GM12878 (cell line): ENCODE measurements around the gene EML1. TPM values are rescaled to one million over a fixed set of nuclear protein-coding genes. Genes with fewer than 3 reads are reported as not detected.

ENCODE experiments used
- ATAC-seq: fragments of 200-7000 bp; cut with Tn5 transposase; 3 replicates; pipeline ENCODE4 v1.9.1; 2020; ENCODE audit warnings: mild to moderate bottlenecking, moderate library complexity
- BruUV-seq: library from RNA; stranded (reverse); fragments of 400-500 nt; replicated peaks from 2 replicates; lab custom pipeline; 2021; lab: Mats Ljungman, UMichigan
- CTCF ChIA-PET: fragments of 300-600 bp; sonication (Branson Sonifier 250); formaldehyde crosslinking; extraction: SDS; loops from one replicate; lab custom pipeline; 2021; ENCODE audit warnings: inconsistent platforms; lab: Yijun Ruan, JAX
- POLR2A ChIA-PET: fragments of 350-600 bp; formaldehyde crosslinking; extraction: SDS; loops from one replicate; lab custom pipeline; 2021; ENCODE audit warnings: inconsistent platforms; lab: Charles Lee
- RAD21 ChIA-PET: fragments of 300-600 bp; sonication (Branson Sonifier 250); formaldehyde crosslinking; loops from one replicate; lab custom pipeline; 2023; ENCODE audit warnings: antibody characterized with exemption; ENCODE audit not compliant: unreplicated experiment; lab: Charles Lee
- SMC1A ChIA-PET: fragments of 300-600 bp; sonication (Branson Sonifier 250); formaldehyde crosslinking; loops from one replicate; lab custom pipeline; 2023; ENCODE audit not compliant: unreplicated experiment, uncharacterized antibody; lab: Charles Lee
- DNase-seq: peaks from one replicate; pipeline ENCODE4 v3.0.0-alpha.2; 2011; ENCODE audit warnings: low read depth, low spot score
- FAIRE-seq: peaks from 3 replicates; lab custom pipeline; 2011; peaks lifted over from hg19 to GRCh38; lab: Jason Lieb, UNC
- H2AFZ ChIP-seq: 2 replicates; pipeline ENCODE4 v1.6.0; 2011; ENCODE audit warnings: low read depth, low read length, control low read depth; ENCODE audit not compliant: control insufficient read depth
- H3K27ac ChIP-seq: 2 replicates; pipeline ENCODE4 v1.5.1; 2011; ENCODE audit warnings: control low read depth; ENCODE audit not compliant: control insufficient read depth, insufficient read depth
- H3K27me3 ChIP-seq, 2 experiments: replicated peaks in 1 of 2; 2 replicates each; pipeline versions ENCODE4 v1.6.0 to v1.6.1; 2011; ENCODE audit warnings: low read length in 1 of 2; ENCODE audit not compliant: control insufficient read depth in 2 of 2, insufficient read depth in 2 of 2
- H3K36me3 ChIP-seq, 2 experiments: 2 replicates each; pipeline ENCODE4 v1.5.1; 2011; ENCODE audit warnings: low read length in 1 of 2; ENCODE audit not compliant: control insufficient read depth in 2 of 2, insufficient read depth in 2 of 2
- H3K4me1 ChIP-seq: 2 replicates; pipeline ENCODE4 v1.6.1; 2011; ENCODE audit warnings: mild to moderate bottlenecking, low read length, moderate library complexity, mixed read lengths; ENCODE audit not compliant: control insufficient read depth, insufficient read depth
- H3K4me2 ChIP-seq: 2 replicates; pipeline ENCODE4 v1.6.0; 2011; ENCODE audit warnings: control low read depth; ENCODE audit not compliant: control insufficient read depth, insufficient read depth
- H3K4me3 ChIP-seq: fragments of 200-600 bp; sonication (generic); 2 replicates; pipeline ENCODE4 v1.5.1; 2016
- H3K79me2 ChIP-seq: 2 replicates; pipeline ENCODE4 v1.6.0; 2011; ENCODE audit warnings: low read length; ENCODE audit not compliant: control insufficient read depth, insufficient read depth
- H3K9ac ChIP-seq: 2 replicates; pipeline ENCODE4 v1.8.0; 2011; ENCODE audit warnings: low read length, control low read depth, mixed read lengths; ENCODE audit not compliant: control insufficient read depth, insufficient read depth
- H3K9me3 ChIP-seq: replicated peaks from 3 replicates; pipeline ENCODE4 v1.5.1; 2011; ENCODE audit warnings: mild to moderate bottlenecking, low read length; ENCODE audit not compliant: control insufficient read depth, insufficient read depth
- H4K20me1 ChIP-seq: 2 replicates; pipeline ENCODE4 v1.6.0; 2011; ENCODE audit not compliant: control insufficient read depth, insufficient read depth
- ASH2L ChIP-seq: fragments of 300-600, 200-600 bp; sonication (generic); IDR thresholded peaks from 2 replicates; pipeline ENCODE4 v1.6.1; 2017; ENCODE audit warnings: low read depth, mild to moderate bottlenecking, borderline replicate concordance
- BCL11A ChIP-seq: IDR thresholded peaks from 2 replicates; pipeline ENCODE4 v1.6.1; 2011; ENCODE audit warnings: low read depth, low read length
- BCLAF1 ChIP-seq: fragments of 450-650 bp; IDR thresholded peaks from 2 replicates; pipeline ENCODE4 v1.6.1; 2017; ENCODE audit warnings: antibody characterized with exemption, mild to moderate bottlenecking, moderate library complexity
- CBX5 ChIP-seq: sonication (generic); IDR thresholded peaks from 2 replicates; pipeline ENCODE4 v1.6.1; 2016; ENCODE audit warnings: low read depth, moderate library complexity, mild to moderate bottlenecking, inconsistent platforms
- CHD2 ChIP-seq: IDR thresholded peaks from 2 replicates; pipeline ENCODE4 v1.6.1; 2011; ENCODE audit warnings: low read depth, low read length, improper control_type of control experiment, borderline replicate concordance
- EZH2 ChIP-seq: IDR thresholded peaks from 2 replicates; pipeline ENCODE4 v1.6.1; 2012; ENCODE audit warnings: low read depth, mild to moderate bottlenecking, control low read depth, inconsistent platforms, low read length, borderline replicate concordance; ENCODE audit not compliant: control insufficient read depth
- IKZF2 ChIP-seq, 2 experiments: fragments of 450-650 bp; IDR thresholded peaks; 2 replicates each; pipeline ENCODE4 v1.6.1; 2017; ENCODE audit warnings: mild to moderate bottlenecking in 2 of 2, moderate library complexity in 2 of 2
- NFYA ChIP-seq: IDR thresholded peaks from 2 replicates; pipeline ENCODE4 v1.6.1; 2011; ENCODE audit warnings: low read depth, mild to moderate bottlenecking, low read length, improper control_type of control experiment, borderline replicate concordance
- NFYB ChIP-seq: IDR thresholded peaks from 2 replicates; pipeline ENCODE4 v1.6.1; 2011; ENCODE audit warnings: low read depth, mild to moderate bottlenecking, low read length, improper control_type of control experiment, moderate library complexity; ENCODE audit not compliant: insufficient read depth
- PBX3 ChIP-seq: IDR thresholded peaks from 2 replicates; pipeline ENCODE4 v1.6.1; 2011; ENCODE audit warnings: mild to moderate bottlenecking, low read depth, low read length, moderate library complexity; ENCODE audit not compliant: insufficient replicate concordance
- RUNX3 ChIP-seq: IDR thresholded peaks from 2 replicates; pipeline ENCODE4 v1.6.1; 2012; ENCODE audit warnings: low read length, inconsistent platforms
- SPI1 ChIP-seq: IDR thresholded peaks from 2 replicates; pipeline ENCODE4 v1.6.1; 2011; ENCODE audit warnings: low read depth, mild to moderate bottlenecking, low read length, moderate library complexity, borderline replicate concordance; ENCODE audit not compliant: insufficient read depth
- TCF7 ChIP-seq: IDR thresholded peaks from 2 replicates; pipeline ENCODE4 v1.6.1; 2014; ENCODE audit warnings: antibody characterized with exemption, borderline replicate concordance
- ZNF384 ChIP-seq: IDR thresholded peaks from 2 replicates; pipeline ENCODE4 v1.6.1; 2012; ENCODE audit warnings: low read depth, mild to moderate bottlenecking, low read length, improper control_type of control experiment, borderline replicate concordance
- WGBS: methylation state at CpG from one replicate; pipeline ENCODE4 v1.1.6; 2016; ENCODE audit warnings: low lambda C conversion rate; ENCODE audit not compliant: insufficient replicate concordance, insufficient coverage; ENCODE audit errors: missing lambda C conversion rate; 5-methylcytosine and 5-hydroxymethylcytosine counted together
- in situ Hi-C: fragments of 300-500 bp; cut with MboI; formaldehyde crosslinking; loops from 9 replicates; pipeline ENCODE4 v1.14.3; 2018; ENCODE audit warnings: mixed read lengths
- intact Hi-C: fragments of 100-400 bp; cut with micrococcal nuclease; formaldehyde crosslinking; loops from one replicate; pipeline ENCODE4 v1.14.2; 2022; ENCODE audit not compliant: unreplicated experiment
- polyA plus RNA-seq, 11 experiments: library from polyadenylated mRNA; depleted of rRNA in 4 of 11; unstranded in 6 of 11; stranded (reverse) in 5 of 11; fragments of >200 nt; fragmentation: Nextera tagmentation in 4 of 11; fragmentation: Illumina TruSeq in 1 of 11; extraction: Ambion mirVana in 4 of 11; extraction: Trizol in 1 of 11; gene quantifications; 1 replicate in 1 of 11; 2 replicates in 10 of 11; pipeline versions ENCODE4 v1.2.1 to v1.2.3, GENCODE V29; 2011 to 2016; ENCODE audit warnings: inconsistent platforms in 2 of 11, missing spikeins in 2 of 11, low read depth in 1 of 11
- total RNA-seq, 4 experiments: library from RNA; depleted of rRNA in 3 of 4; stranded (reverse); fragments of >200 nt in 3 of 4; fragmentation: Illumina TruSeq in 1 of 4; extraction: Trizol in 1 of 4; gene quantifications; 2 replicates each; pipeline versions ENCODE4 v1.2.1 to v1.2.3, GENCODE V29; 2013 to 2021
- TF ChIP-seq, protein P1 (sequence below): fragments of 450-650 bp; formaldehyde crosslinking; IDR thresholded peaks from 2 replicates; pipeline ENCODE4 v1.5.0; 2022; ENCODE audit warnings: mild to moderate bottlenecking, missing genetic modification characterization

Gene EML1
- total and polyA plus RNA-seq, 10 of the 15 experiments (the other 5 are each of a cell fraction or from before 2014, with no cell fraction given), result 0.05 to 3.4 (median 0.11) TPM; not detected in 3

DNA sequence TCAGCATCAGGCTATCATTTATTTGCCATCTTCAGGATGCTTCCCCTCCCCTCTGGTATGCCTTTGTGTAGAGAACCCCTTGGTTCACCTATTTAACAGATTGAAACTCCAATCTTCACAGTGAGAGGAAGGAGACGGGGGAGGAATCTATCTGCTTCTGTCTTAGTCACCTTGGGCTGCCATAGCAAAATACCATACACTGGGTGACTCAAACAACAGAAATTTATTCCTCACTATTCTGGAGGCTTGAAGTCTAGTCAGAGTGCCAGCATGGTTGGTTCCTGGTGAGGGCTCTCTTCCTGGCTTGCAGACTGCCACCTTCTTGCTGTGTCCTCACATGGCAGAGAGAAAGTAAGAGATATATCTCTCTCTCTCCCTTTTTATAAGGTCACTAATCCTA lies 13.5 kb upstream of the EML1 start:
- H3K9me3 ChIP-seq, result no peaks in the 10 kb centered on the region
- H3K4me1 ChIP-seq, result no peaks in the 10 kb centered on the region
- in situ Hi-C loops, result no loop called here
- no peak for ATAC-seq
- ChIA-PET RAD21 (no interaction called here), SMC1A (no interaction called here), CTCF (no interaction called here), POLR2A (no interaction called here)
- H3K27me3 ChIP-seq, result peaks cover 0 to 1% of the 10 kb centered on the region in 2 experiments; a peak in 2 of 4 replicates
- intact Hi-C loops, result no loop called here
- WGBS, result 0% methylated on average over 1 of the region's 1 CpG
- no peak for DNase-seq
- no TSS peak for BruUV-seq
- H3K9ac ChIP-seq, result no peak overlapping the region
- H3K4me3 ChIP-seq, result no peak overlapping the region
- no peak overlapping the region for H3K4me2 ChIP-seq
- no peak overlapping the region for H2AFZ ChIP-seq
- H3K36me3 ChIP-seq, result no peaks in the 10 kb centered on the region
- no peaks in the 10 kb centered on the region for H3K79me2 ChIP-seq
- no peaks in the 10 kb centered on the region for H4K20me1 ChIP-seq
- H3K27ac ChIP-seq, result no peak overlapping the region
- FAIRE-seq, result no peak
- TF ChIP-seq NFYA, result no peak
- no peak for TF ChIP-seq ASH2L
- no peak for TF ChIP-seq BCLAF1
- no peak for TF ChIP-seq ZNF384
- no peak for TF ChIP-seq NFYB
- no peak for TF ChIP-seq PBX3
- no peak for TF ChIP-seq CBX5
- no peak for TF ChIP-seq CHD2
- TF ChIP-seq BCL11A, result no peak
- TF ChIP-seq RUNX3, result no peak
- TF ChIP-seq TCF7, result no peak
- TF ChIP-seq, protein P1, sequence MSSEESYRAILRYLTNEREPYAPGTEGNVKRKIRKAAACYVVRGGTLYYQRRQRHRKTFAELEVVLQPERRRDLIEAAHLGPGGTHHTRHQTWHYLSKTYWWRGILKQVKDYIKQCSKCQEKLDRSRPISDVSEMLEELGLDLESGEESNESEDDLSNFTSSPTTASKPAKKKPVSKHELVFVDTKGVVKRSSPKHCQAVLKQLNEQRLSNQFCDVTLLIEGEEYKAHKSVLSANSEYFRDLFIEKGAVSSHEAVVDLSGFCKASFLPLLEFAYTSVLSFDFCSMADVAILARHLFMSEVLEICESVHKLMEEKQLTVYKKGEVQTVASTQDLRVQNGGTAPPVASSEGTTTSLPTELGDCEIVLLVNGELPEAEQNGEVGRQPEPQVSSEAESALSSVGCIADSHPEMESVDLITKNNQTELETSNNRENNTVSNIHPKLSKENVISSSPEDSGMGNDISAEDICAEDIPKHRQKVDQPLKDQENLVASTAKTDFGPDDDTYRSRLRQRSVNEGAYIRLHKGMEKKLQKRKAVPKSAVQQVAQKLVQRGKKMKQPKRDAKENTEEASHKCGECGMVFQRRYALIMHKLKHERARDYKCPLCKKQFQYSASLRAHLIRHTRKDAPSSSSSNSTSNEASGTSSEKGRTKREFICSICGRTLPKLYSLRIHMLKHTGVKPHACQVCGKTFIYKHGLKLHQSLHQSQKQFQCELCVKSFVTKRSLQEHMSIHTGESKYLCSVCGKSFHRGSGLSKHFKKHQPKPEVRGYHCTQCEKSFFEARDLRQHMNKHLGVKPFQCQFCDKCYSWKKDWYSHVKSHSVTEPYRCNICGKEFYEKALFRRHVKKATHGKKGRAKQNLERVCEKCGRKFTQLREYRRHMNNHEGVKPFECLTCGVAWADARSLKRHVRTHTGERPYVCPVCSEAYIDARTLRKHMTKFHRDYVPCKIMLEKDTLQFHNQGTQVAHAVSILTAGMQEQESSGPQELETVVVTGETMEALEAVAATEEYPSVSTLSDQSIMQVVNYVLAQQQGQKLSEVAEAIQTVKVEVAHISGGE (CRISPR knock-in tag), result no peak
- TF ChIP-seq IKZF2 (IDR thresholded peaks at IDR 0.05), result no peak
- TF ChIP-seq EZH2, result no peak
- TF ChIP-seq SPI1, result no peak
